Measurements from ENCODE around the gene CACNA1B.
"Not testable (repeated sequence)": the region's sequence is repeated elsewhere in the genome, so short reads cannot be mapped to it uniquely, and the experiment has no call there.

CACNA1B gene

DNA sequence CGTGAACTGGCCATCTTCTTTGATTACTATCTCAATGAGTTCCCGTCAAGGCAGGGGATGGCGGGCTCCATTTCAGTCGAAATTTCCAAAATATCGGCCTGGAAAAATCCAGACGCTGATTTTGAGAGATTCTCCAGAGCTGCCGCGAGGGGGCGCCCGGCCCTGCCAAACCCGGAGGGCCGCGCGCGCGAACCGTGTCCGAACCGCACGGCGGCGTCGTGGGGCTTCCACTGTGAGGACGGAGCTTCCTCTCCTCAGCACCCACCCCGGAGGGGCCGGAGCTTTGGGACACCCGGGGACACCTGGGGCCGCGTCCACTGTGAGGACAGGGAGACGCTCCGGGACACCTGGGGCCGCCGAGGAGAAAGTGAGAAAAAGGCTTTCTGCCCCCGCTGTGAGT is 270.0 kb downstream of the CACNA1B start:
- H3K9ac ChIP-seq (ENCODE audit: low read depth, low read length); H3K27me3 ChIP-seq (ENCODE audit: control insufficient read depth, insufficient read depth, low read length); H3K4me3 ChIP-seq (ENCODE audit: low read depth, low read length); H3K27ac ChIP-seq (ENCODE audit: low read depth, low read length); H3K9me3 ChIP-seq (ENCODE audit: control insufficient read depth, insufficient read depth, low read length); H3K4me1 ChIP-seq (ENCODE audit: control insufficient read depth, insufficient read depth, low read length); H3K36me3 ChIP-seq (ENCODE audit: control insufficient read depth, insufficient read depth, low read length): not testable (repeated sequence)

DNA sequence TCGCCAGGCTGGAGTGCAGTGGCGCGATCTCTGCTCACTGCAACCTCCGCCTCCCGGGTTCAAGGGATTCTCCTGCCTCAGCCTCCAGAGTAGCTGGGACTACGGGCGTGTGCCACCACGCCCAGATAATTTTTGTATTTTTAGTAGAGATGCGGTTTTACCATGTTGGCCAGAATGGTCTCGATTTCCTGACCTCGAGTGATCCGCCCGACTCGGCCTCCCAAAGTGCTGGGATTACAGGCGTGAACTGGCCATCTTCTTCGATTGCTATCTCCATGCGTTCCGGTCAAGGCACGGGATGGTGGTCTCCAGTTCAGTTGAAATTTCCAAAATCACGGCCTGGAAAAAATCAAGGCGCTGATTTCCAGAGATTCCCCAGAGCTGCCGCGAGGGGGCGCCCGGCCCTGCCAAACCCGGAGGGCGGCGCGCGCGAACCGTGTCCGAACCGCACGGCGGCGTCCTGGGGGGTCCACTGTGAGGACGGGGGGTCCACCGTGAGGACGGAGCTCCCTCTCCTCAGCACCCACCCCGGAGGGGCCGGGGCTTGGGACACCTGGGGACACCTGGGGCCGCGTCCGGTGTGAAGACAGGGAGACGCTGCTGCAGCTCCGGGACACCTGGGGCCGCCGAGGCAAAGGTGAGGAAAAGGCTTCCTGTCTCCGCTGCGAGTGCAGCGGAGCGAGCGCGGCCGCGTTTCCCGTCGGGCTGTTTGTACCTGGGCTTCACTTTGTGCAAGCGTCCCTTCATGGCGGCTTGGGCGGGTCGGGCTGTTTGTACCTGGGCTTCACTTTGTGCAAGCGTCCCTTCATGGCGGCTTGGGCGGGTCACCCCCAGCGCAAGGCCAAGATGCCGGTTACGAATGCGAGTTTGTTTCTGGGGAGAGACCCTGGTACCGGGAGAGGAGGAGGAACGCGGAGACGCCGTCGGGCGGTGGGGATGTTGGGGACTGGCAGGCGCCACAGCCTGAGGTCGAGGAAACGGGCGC is 272.4 kb downstream of the CACNA1B start:
- not testable (repeated sequence) for H3K4me3 ChIP-seq (ENCODE audit: low read depth, low read length); H3K27me3 ChIP-seq (ENCODE audit: control insufficient read depth, insufficient read depth, low read length); H3K9me3 ChIP-seq (ENCODE audit: control insufficient read depth, insufficient read depth, low read length); H3K36me3 ChIP-seq (ENCODE audit: control insufficient read depth, insufficient read depth, low read length); H3K27ac ChIP-seq (ENCODE audit: low read depth, low read length); H3K9ac ChIP-seq (ENCODE audit: low read depth, low read length); H3K4me1 ChIP-seq (ENCODE audit: control insufficient read depth, insufficient read depth, low read length)

DNA sequence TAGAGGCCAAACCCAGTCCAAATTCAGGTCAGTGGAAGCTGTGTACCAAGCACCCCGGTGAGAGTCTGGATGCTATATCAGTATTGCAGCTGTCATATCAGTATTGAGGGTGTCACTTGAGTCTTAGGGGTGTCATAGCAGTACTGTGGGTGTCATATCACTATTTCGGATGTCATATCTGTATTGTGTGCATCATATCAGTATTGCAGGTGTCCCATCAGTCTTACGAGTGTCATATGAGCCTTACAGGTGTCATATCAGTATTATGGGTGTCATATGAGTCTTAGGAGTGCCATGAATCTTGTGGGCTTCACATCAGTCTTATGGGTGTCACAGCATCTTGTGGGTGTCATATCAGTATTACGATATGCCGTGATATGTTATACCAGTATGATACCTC is 278.2 kb downstream of the CACNA1B start:
- H3K27me3 ChIP-seq (ENCODE audit: control insufficient read depth, insufficient read depth, low read length); H3K9ac ChIP-seq (ENCODE audit: low read depth, low read length); H3K27ac ChIP-seq (ENCODE audit: low read depth, low read length); H3K36me3 ChIP-seq (ENCODE audit: control insufficient read depth, insufficient read depth, low read length); H3K4me1 ChIP-seq (ENCODE audit: control insufficient read depth, insufficient read depth, low read length); H3K4me3 ChIP-seq (ENCODE audit: low read depth, low read length): not testable (repeated sequence)
- H3K9me3 ChIP-seq (ENCODE audit: control insufficient read depth, insufficient read depth, low read length) = peaks cover 22% of the 10 kb centered on the region

DNA sequence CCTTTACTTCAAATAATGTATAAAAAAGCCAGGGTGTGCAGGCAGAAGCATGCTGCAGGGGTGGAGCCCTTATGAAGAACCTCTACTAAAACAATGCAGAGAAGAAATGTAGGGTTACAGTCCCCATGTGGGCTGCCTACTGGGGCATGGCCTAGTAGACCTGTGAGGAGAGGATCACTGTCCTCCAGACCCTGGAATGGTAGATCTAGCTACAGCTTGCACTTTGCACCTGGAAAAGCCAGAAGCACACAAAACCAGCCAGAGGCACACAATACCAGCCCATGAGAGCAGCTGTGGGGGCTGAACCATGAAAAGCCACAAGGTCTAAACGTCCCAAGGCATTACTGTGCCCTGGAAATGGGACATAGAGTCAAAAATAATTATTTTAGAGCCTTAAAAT is 289.2 kb downstream of the CACNA1B start:
- not testable (repeated sequence) for H3K9me3 ChIP-seq (ENCODE audit: control insufficient read depth, insufficient read depth, low read length); H3K4me1 ChIP-seq (ENCODE audit: control insufficient read depth, insufficient read depth, low read length); H3K27me3 ChIP-seq (ENCODE audit: control insufficient read depth, insufficient read depth, low read length); H3K9ac ChIP-seq (ENCODE audit: low read depth, low read length); H3K4me3 ChIP-seq (ENCODE audit: low read depth, low read length); H3K36me3 ChIP-seq (ENCODE audit: control insufficient read depth, insufficient read depth, low read length); H3K27ac ChIP-seq (ENCODE audit: low read depth, low read length)
